Neural crest cell (in vitro differentiated cells): ENCODE data around the gene RASAL1. TPM values are rescaled to one million over a fixed set of nuclear protein-coding genes. Genes with fewer than 3 reads are reported as not detected.

Experiments
- DNase-seq: peaks from one replicate; pipeline ENCODE4 v3.0.0; 2021; ENCODE audit warnings: low read depth, mixed read lengths, low spot score
- H3K27ac Mint-ChIP-seq: one replicate; pipeline ENCODE4 v1.8.0; 2021; ENCODE audit warnings: mild to moderate bottlenecking, mixed read lengths; ENCODE audit not compliant: unreplicated experiment
- H3K27me3 Mint-ChIP-seq: 2 replicates; pipeline ENCODE4 v1.8.0; 2021; ENCODE audit warnings: low read depth, mild to moderate bottlenecking, mixed read lengths
- H3K36me3 Mint-ChIP-seq: 2 replicates; pipeline ENCODE4 v1.8.0; 2021; ENCODE audit warnings: low read depth, mild to moderate bottlenecking, mixed read lengths
- H3K4me1 Mint-ChIP-seq: 2 replicates; pipeline ENCODE4 v1.8.0; 2021; ENCODE audit warnings: mixed read lengths
- H3K4me3 Mint-ChIP-seq: one replicate; pipeline ENCODE4 v1.8.0; 2021; ENCODE audit warnings: mild to moderate bottlenecking, mixed read lengths
- H3K9me3 Mint-ChIP-seq: 2 replicates; pipeline ENCODE4 v1.8.0; 2021; ENCODE audit warnings: mixed read lengths
- CTCF ChIP-seq: fragments of 200-600 bp; sonication (generic); conservative IDR thresholded peaks from 2 replicates; pipeline ENCODE4 v1.5.0; 2021; ENCODE audit warnings: antibody characterized with exemption, mild to moderate bottlenecking
- total RNA-seq: library from RNA; stranded (reverse); gene quantifications from 2 replicates; pipeline ENCODE4 v1.2.1, GENCODE V29; 2021

Gene RASAL1
- total RNA-seq, 1 donor from 2014 or later: not detected

GRCh38 chr12:113089839-113090238, 45.7 kb downstream of the RASAL1 start:
- no peak for DNase-seq
- Mint-ChIP-seq H3K36me3 (no peaks in the 10 kb centered on the region), H3K4me1 (peaks cover 8% of the 10 kb centered on the region), H3K9me3 (no peaks in the 10 kb centered on the region), H3K27me3 (peaks cover 45% of the 10 kb centered on the region), H3K27ac (no peak overlapping the region), H3K4me3 (no peak overlapping the region)
- TF ChIP-seq CTCF: no peak

- Mint-ChIP-seq H3K4me1 (peaks cover 7% of the 10 kb centered on the region), H3K4me3 (no peak overlapping the region), H3K27me3 (peaks cover 44% of the 10 kb centered on the region), H3K27ac (no peak overlapping the region), H3K36me3 (no peaks in the 10 kb centered on the region), H3K9me3 (no peaks in the 10 kb centered on the region)
- DNase-seq: no peak
- no peak for TF ChIP-seq CTCF
Measured at GRCh38 chr12:113088971-113089756, 46.4 kb downstream of the RASAL1 start.

- Mint-ChIP-seq H3K36me3 (no peaks in the 10 kb centered on the region), H3K4me1 (peaks cover 4% of the 10 kb centered on the region), H3K4me3 (no peak overlapping the region), H3K27me3 (peaks cover 41% of the 10 kb centered on the region), H3K27ac (no peak overlapping the region), H3K9me3 (no peaks in the 10 kb centered on the region)
- DNase-seq: no peak
- no peak for TF ChIP-seq CTCF
Measured at GRCh38 chr12:113088037-113088436, 47.5 kb downstream of the RASAL1 start.

- no peak for TF ChIP-seq CTCF
- Mint-ChIP-seq H3K4me3 (no peak overlapping the region), H3K4me1 (no peaks in the 10 kb centered on the region), H3K36me3 (no peaks in the 10 kb centered on the region), H3K9me3 (no peaks in the 10 kb centered on the region), H3K27me3 (peaks cover 39% of the 10 kb centered on the region), H3K27ac (no peak overlapping the region)
- DNase-seq: no peak
Measured at GRCh38 chr12:113087193-113087592, 48.4 kb downstream of the RASAL1 start.

- H3K4me1 Mint-ChIP-seq: no peaks in the 10 kb centered on the region
- no peaks in the 10 kb centered on the region for H3K36me3 Mint-ChIP-seq
- TF ChIP-seq CTCF: no peak
- H3K4me3 Mint-ChIP-seq: no peak overlapping the region
- no peak for DNase-seq
- no peaks in the 10 kb centered on the region for H3K9me3 Mint-ChIP-seq
- no peak overlapping the region for H3K27ac Mint-ChIP-seq
- peaks cover 35% of the 10 kb centered on the region for H3K27me3 Mint-ChIP-seq
Measured at GRCh38 chr12:113086249-113087164, 49.1 kb downstream of the RASAL1 start.
